Fibroblast of lung (primary cell): ENCODE results near the gene SLX9. TPM values are rescaled to one million over a fixed set of nuclear protein-coding genes. Genes with fewer than 3 reads are reported as not detected.

Experiments
- DNase-seq, 2 donors: peaks; one replicate each; pipeline versions ENCODE4 v3.0.0 to v3.0.0-alpha.2; 2010; ENCODE audit warnings: low read depth in 2 of 2
- H2AFZ ChIP-seq: 2 replicates; pipeline ENCODE4 v1.5.1; 2012; ENCODE audit warnings: low read length, control low read depth, inconsistent platforms
- H3K27ac ChIP-seq: 2 replicates; pipeline ENCODE4 v1.5.1; 2011; ENCODE audit warnings: low read length, control low read depth; ENCODE audit not compliant: insufficient read depth
- H3K27me3 ChIP-seq: 2 replicates; pipeline ENCODE4 v1.5.1; 2011; ENCODE audit warnings: mild to moderate bottlenecking, low read length; ENCODE audit not compliant: control insufficient read depth, insufficient read depth
- H3K36me3 ChIP-seq: 2 replicates; pipeline ENCODE4 v1.5.1; 2011; ENCODE audit warnings: low read length; ENCODE audit not compliant: control insufficient read depth, insufficient read depth
- H3K4me1 ChIP-seq: 2 replicates; pipeline ENCODE4 v1.5.1; 2011; ENCODE audit warnings: low read length; ENCODE audit not compliant: control insufficient read depth, insufficient read depth; ENCODE audit errors: extremely low read depth
- H3K4me2 ChIP-seq: 2 replicates; pipeline ENCODE4 v1.5.1; 2011; ENCODE audit warnings: low read length, control low read depth; ENCODE audit not compliant: insufficient read depth; ENCODE audit errors: extremely low read depth
- H3K4me3 ChIP-seq, 4 experiments: fragments of 200-600 bp in 1 of 4; sonication (generic) in 1 of 4; replicated peaks in 1 of 4; 2 replicates each; pipeline ENCODE4 v1.5.1; 2011 to 2016; ENCODE audit warnings: low read length in 4 of 4, low read depth in 3 of 4, mild to moderate bottlenecking in 3 of 4, control low read depth in 2 of 4, inconsistent platforms in 1 of 4, mixed read lengths in 1 of 4; ENCODE audit not compliant: insufficient read depth in 1 of 4; ENCODE audit errors: control extremely low read depth in 1 of 4
- H3K79me2 ChIP-seq: 2 replicates; pipeline ENCODE4 v1.5.1; 2012; ENCODE audit warnings: mild to moderate bottlenecking, low read length, inconsistent platforms; ENCODE audit not compliant: control insufficient read depth, insufficient read depth
- H3K9ac ChIP-seq: 2 replicates; pipeline ENCODE4 v1.5.1; 2011; ENCODE audit warnings: mild to moderate bottlenecking, low read length, control low read depth; ENCODE audit not compliant: insufficient read depth
- H3K9me3 ChIP-seq: 2 replicates; pipeline ENCODE4 v1.5.1; 2012; ENCODE audit warnings: low read depth, low read length; ENCODE audit not compliant: control insufficient read depth, insufficient read depth
- H4K20me1 ChIP-seq: 2 replicates; pipeline ENCODE4 v1.5.1; 2011; ENCODE audit warnings: low read length; ENCODE audit not compliant: control insufficient read depth, insufficient read depth; ENCODE audit errors: extremely low read depth
- CTCF ChIP-seq, 2 donors: IDR thresholded peaks in 1 of 2; conservative IDR thresholded peaks in 1 of 2; 1 replicate in 1 of 2; 2 replicates in 1 of 2; pipeline ENCODE4 v1.5.1; 2011 to 2012; ENCODE audit warnings: low read length in 2 of 2, control low read depth in 1 of 2, inconsistent platforms in 1 of 2, low read depth in 1 of 2, mild to moderate bottlenecking in 1 of 2
- EZH2 ChIP-seq: IDR thresholded peaks from 2 replicates; pipeline ENCODE4 v1.5.1; 2012; ENCODE audit warnings: low read length, control low read depth, mild to moderate bottlenecking; ENCODE audit errors: missing control alignments
- polyA plus RNA-seq, 2 donors: library from polyadenylated mRNA; depleted of rRNA in 1 of 2; stranded (reverse) in 1 of 2; unstranded in 1 of 2; fragments of >200 nt; gene quantifications; 2 replicates each; pipeline ENCODE4 v1.2.1, GENCODE V29; 2011 to 2012; ENCODE audit warnings: missing spikeins in 1 of 2
- total RNA-seq: library from RNA; depleted of rRNA; stranded (reverse); fragments of >200 nt; gene quantifications from 2 replicates; pipeline ENCODE4 v1.2.1, GENCODE V29; 2014

Gene SLX9
- total and polyA plus RNA-seq, 2 donors (not counting 1 experiment from before 2014, with no cell fraction given), result 9.7 to 14.9 TPM

- Histone ChIP-seq H3K4me2 (no peak overlapping the region), H3K27me3 (peaks cover 34% of the 10 kb centered on the region), H3K36me3 (no peaks in the 10 kb centered on the region), H3K4me3 (no peak overlapping the region), H4K20me1 (no peaks in the 10 kb centered on the region), H3K9me3 (no peaks in the 10 kb centered on the region), H3K9ac (no peak overlapping the region), H3K79me2 (no peaks in the 10 kb centered on the region), H2AFZ (no peak overlapping the region), H3K27ac (no peak overlapping the region), H3K4me1 (peaks cover 9% of the 10 kb centered on the region)
- no peak for TF ChIP-seq CTCF (conservative IDR thresholded peaks at IDR 0.05 in 1 of 2, IDR thresholded peaks at IDR 0.05 in 1 of 2; ENCODE audit: low read depth in 1 of 2, low read length in 2 of 2)
- no peak for TF ChIP-seq EZH2
- no peak for DNase-seq
These were observed 16.2 kb upstream of the SLX9 start for GRCh38 chr21:44923480-44924084.

- Histone ChIP-seq H3K27ac (no peak overlapping the region), H4K20me1 (no peaks in the 10 kb centered on the region), H3K9ac (no peak overlapping the region), H3K36me3 (no peaks in the 10 kb centered on the region), H3K27me3 (peaks cover 38% of the 10 kb centered on the region), H3K79me2 (no peaks in the 10 kb centered on the region), H2AFZ (no peak overlapping the region), H3K4me3 (no peak overlapping the region), H3K4me2 (no peak overlapping the region), H3K4me1 (peaks cover 9% of the 10 kb centered on the region), H3K9me3 (no peaks in the 10 kb centered on the region)
- DNase-seq, result peak; percentile 35 to 47
- TF ChIP-seq CTCF (conservative IDR thresholded peaks at IDR 0.05 in 1 of 2, IDR thresholded peaks at IDR 0.05 in 1 of 2; ENCODE audit: low read depth in 1 of 2, low read length in 2 of 2) (no peak), EZH2 (no peak)
These were observed 15.0 kb upstream of the SLX9 start for GRCh38 chr21:44924606-44925377.

GRCh38 chr21:44925378-44925755, 14.5 kb upstream of the SLX9 start:
- peaks cover 38% of the 10 kb centered on the region for H3K27me3 ChIP-seq
- DNase-seq, result no peak
- no peak for TF ChIP-seq EZH2
- no peak for TF ChIP-seq CTCF (conservative IDR thresholded peaks at IDR 0.05 in 1 of 2, IDR thresholded peaks at IDR 0.05 in 1 of 2; ENCODE audit: low read depth in 1 of 2, low read length in 2 of 2)
- H4K20me1 ChIP-seq, result no peaks in the 10 kb centered on the region
- H3K27ac ChIP-seq, result no peak overlapping the region
- H3K4me1 ChIP-seq, result peaks cover 9% of the 10 kb centered on the region
- H3K4me2 ChIP-seq, result no peak overlapping the region
- H3K79me2 ChIP-seq, result no peaks in the 10 kb centered on the region
- H3K36me3 ChIP-seq, result no peaks in the 10 kb centered on the region
- H3K4me3 ChIP-seq, result no peak overlapping the region
- no peak overlapping the region for H3K9ac ChIP-seq
- no peaks in the 10 kb centered on the region for H3K9me3 ChIP-seq
- H2AFZ ChIP-seq, result no peak overlapping the region
